GM21576 (cell line): Measurements from ENCODE around the gene SEC14L6.
A peak's percentile ranks its signal among the peaks of the same experiment; 100 is the strongest.
"Not testable (repeated sequence)": the region's sequence is repeated elsewhere in the genome, so short reads cannot be mapped to it uniquely, and the experiment has no call there.

Experiments
- ATAC-seq: cut with Tn5 transposase; IDR thresholded peaks from one replicate; pipeline ENCODE4 v1.9.1; 2021; ENCODE audit warnings: mild to moderate bottlenecking, moderate library complexity; ENCODE audit not compliant: unreplicated experiment

SEC14L6 gene

GRCh38 chr22:30546616-30547015 lies at the start of gene SEC14L6:
Gene SEC14L6, minus strand, starts transcription at chr22:30546741. Its CDS starts 59 bp downstream, at chr22:30546682.
- no peak for ATAC-seq

GRCh38 chr22:30596199-30596598 lies 49.7 kb upstream of the SEC14L6 start:
- ATAC-seq: no peak

GRCh38 chr22:30592360-30592713 lies 45.8 kb upstream of the SEC14L6 start:
- ATAC-seq: not testable (repeated sequence)

- ATAC-seq: peak; percentile 97
Observed at GRCh38 chr22:30591588-30592359, 45.2 kb upstream of the SEC14L6 start, which contains the start of gene PES1. Gene PES1, minus strand, starts transcription at chr22:30591910. Its CDS starts 77 bp downstream, at chr22:30591833.

GRCh38 chr22:30591191-30591587 lies 44.6 kb upstream of the SEC14L6 start:
- no peak for ATAC-seq

GRCh38 chr22:30586414-30586813 lies 39.9 kb upstream of the SEC14L6 start:
- no peak for ATAC-seq

GRCh38 chr22:30584441-30584840 lies 37.9 kb upstream of the SEC14L6 start:
- ATAC-seq: no peak

- ATAC-seq: no peak
Observed at GRCh38 chr22:30582788-30583545, 36.4 kb upstream of the SEC14L6 start.

- ATAC-seq: no peak
Observed at GRCh38 chr22:30582051-30582450, 35.5 kb upstream of the SEC14L6 start.

- no peak for ATAC-seq
Observed at GRCh38 chr22:30580896-30581295, 34.4 kb upstream of the SEC14L6 start.

- no peak for ATAC-seq
Observed at GRCh38 chr22:30578481-30578880, 31.9 kb upstream of the SEC14L6 start.

GRCh38 chr22:30575859-30576258 lies 29.3 kb upstream of the SEC14L6 start:
- ATAC-seq: no peak

GRCh38 chr22:30574997-30575671 lies 28.6 kb upstream of the SEC14L6 start:
- ATAC-seq: no peak

GRCh38 chr22:30574095-30574981 lies 27.8 kb upstream of the SEC14L6 start, which contains the start of gene GAL3ST1:
Gene GAL3ST1, minus strand, starts transcription at chr22:30574665. Its CDS starts 17,273 bp downstream, at chr22:30557392.
- ATAC-seq: no peak

- ATAC-seq: no peak
Observed at GRCh38 chr22:30573594-30574094, 27.1 kb upstream of the SEC14L6 start.

GRCh38 chr22:30572840-30573593 lies 26.5 kb upstream of the SEC14L6 start:
- ATAC-seq: no peak

- ATAC-seq: no peak
Observed at GRCh38 chr22:30572210-30572609, 25.7 kb upstream of the SEC14L6 start.

GRCh38 chr22:30569674-30570202 lies 23.2 kb upstream of the SEC14L6 start:
- ATAC-seq: no peak

- no peak for ATAC-seq
Observed at GRCh38 chr22:30568137-30568805, 21.7 kb upstream of the SEC14L6 start.
